DMS114 treated with DMSO at 0.1 percent for 48 hours (cell line): Measurements from ENCODE around the gene RNF6.
A peak's percentile ranks its signal among the peaks of the same experiment; 100 is the strongest.
"Not testable (repeated sequence)": the region's sequence is repeated elsewhere in the genome, so short reads cannot be mapped to it uniquely, and the experiment has no call there.

Experiments used
- DNase-seq: peaks from one replicate; lab custom pipeline; 2025; ENCODE audit not compliant: unreplicated experiment; lab: John Stamatoyannopoulos, UW

RNF6 gene

DNA sequence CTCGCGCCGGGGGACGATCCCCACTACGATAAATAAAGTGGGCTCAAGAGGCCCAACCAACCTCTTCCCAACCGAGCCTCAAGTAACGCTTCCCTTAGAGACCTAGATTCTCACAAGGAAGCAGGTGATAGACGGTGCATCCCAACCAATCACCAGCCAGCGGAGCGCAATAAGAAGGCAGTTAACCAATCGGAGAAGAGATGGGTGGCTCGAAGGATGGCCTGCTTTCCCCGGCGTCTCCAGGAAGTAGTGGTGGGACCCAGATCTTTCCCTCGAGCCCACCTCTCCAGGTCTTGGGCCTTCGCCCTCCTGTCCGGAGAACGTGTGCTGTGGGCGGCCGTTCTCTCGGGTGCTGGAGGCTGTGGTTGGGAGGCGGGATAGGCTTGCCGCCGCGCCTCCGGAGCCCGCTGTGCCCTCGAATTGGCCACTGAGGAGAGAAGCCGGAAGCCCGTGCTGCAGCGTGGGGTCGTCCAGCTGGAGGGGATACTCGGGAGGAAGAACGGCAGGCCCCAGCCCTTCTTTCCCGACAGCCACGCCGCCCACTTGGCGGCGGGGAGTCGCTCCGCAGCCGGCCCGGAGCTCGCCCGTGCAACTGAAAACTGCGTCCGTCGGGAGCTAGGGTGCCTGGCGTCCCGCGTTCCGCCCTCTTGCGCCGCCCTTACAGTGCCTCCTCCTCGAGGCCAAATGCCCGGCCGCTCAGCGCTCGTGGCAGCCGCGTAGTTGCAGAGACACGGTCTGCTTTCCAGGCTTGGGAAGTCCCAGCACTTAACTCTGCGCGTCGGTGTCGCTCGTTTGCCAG lies at the start of gene RNF6:
TSS of gene RNF6 (minus strand) at position 594 of the 799 bp plus-strand sequence. CDS start 2,665 bp downstream, outside the sequence.
- DNase-seq: peak; percentile 90

DNA sequence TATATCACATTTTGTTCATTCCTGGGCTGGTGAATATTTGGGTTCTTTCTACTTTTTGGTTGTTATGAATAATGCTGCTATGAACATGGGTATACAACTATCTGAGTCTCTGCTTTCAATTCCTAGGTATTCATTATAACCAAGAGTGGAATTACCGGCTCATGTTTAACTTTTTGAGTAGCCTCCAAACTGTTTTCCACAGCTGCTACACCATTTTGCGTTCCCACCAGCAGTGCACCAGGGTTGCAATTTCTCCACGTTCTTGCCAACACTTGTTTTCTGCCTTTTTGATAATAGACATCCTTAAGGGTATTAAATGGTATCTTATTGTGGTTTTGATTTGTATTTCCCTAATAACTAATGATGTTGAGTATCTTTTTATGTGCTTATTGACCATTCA lies 48.6 kb upstream of the RNF6 start:
- DNase-seq: no peak

DNA sequence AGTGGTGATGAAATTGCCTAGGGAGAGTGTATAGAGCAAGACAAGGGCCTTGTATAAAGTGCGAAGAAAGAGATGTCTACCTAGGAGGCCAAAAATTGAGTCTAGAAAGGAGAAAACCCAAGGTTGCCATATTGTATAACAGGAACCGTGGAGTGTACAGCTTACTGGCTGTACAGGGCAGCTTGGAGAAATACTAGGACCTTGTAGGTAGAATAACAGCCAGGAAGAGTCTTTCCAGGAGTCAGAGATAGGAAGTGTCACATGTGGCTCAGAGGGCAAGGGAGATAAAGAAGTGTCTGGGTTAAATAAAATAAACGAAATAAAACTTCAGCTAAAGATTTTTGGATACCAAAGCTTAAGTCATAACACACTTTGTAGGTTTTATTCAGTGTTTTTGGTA lies 44.2 kb upstream of the RNF6 start:
- no peak for DNase-seq

DNA sequence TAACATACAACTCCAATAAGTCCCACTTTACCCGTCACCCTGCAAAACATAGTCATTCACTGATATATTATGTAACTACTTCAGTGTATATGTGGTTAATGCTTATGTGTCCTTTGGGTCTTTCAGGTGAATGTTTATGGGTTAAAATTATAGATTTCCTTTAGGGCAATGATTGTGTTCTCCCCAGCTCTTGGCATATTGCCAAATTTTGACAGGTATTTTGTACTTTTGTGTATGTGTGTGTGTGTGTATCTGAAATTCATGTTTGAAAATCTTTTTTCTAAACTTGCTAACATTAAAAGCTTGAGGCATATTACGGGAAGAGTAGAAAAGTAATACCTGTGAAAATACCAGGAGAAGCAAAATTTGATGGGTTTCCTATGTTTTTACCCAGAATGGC lies 40.0 kb upstream of the RNF6 start:
- DNase-seq: no peak

GRCh38 chr13:26259634-26260033 lies 37.5 kb upstream of the RNF6 start:
- DNase-seq: no peak

DNA sequence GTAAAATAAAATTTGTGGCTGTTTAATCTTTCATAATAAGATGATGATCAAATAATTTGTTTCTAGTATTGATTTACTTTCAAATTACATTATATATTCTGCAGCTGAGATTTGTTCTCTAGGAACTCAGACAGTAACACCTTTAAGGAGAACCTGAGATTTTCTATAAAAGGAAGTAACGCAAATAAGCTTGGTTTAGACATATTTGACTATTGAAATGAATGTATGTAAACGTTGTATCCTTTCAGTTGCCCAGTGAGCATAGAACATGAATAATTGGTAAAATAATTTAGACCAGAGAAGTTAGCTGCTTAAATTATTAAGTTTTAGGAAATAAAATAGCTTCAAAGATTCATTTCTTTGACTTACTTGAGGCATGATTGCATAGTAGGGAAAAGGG lies 34.9 kb upstream of the RNF6 start:
- DNase-seq: no peak

DNA sequence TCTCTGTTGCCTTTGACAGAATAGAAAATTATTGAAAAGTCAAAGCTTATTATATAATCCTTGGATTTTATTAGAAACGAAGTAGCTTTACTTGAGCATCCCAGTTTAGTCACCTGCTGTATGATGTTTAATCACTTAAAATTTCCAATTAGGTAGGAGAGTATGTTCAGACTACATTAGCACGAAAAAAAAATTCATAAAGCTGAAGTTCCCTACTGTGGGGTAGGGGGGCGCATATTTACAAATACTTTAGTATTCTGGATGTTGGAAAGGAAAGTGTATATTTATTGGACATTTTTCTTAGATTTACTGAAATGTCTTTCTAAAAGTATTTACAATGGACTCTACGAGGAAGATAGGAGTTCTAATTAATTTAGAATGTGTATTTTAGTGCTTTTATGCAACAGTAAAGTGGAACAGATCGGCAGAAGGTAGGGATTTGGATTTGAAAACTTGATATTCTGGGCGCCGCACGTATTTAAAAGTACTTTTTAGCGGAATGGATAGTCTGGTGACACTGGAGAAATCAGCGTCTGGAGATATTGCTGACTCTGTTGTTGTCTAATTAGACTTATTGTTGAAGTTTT lies 33.7 kb upstream of the RNF6 start:
- no peak for DNase-seq

- no peak for DNase-seq
These were observed 33.0 kb upstream of the RNF6 start for GRCh38 chr13:26255115-26255514.

DNA sequence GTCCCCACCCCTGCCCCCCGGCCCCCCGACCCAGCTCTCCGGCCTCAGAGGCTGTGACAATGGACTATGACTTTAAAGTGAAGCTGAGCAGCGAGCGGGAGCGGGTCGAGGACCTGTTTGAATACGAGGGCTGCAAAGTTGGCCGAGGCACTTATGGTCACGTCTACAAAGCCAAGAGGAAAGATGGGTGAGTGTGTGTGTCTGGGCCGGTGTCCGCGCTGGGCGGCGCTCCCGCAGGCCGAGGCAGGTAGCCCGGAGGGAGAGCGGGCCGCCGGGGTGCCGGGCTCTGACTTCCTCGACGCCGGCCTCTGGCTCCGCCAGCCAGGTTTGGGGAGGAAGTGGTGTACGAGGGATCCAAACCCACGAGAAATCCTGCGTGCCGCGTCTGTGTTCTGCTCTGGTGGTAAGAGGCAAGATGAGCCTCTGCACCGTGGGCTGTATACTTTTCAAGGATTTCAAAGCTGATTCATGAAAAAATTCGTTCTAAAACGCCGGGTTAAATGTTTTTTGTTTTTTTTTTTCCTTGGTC lies 32.5 kb upstream of the RNF6 start:
- DNase-seq: peak; percentile 3

- peak; percentile 82 for DNase-seq
These were observed 31.9 kb upstream of the RNF6 start, which contains the start of gene CDK8 for GRCh38 chr13:26253787-26254582. CDK8 (plus strand) TSS chr13:26254129; CDS start chr13:26254642, 513 bp downstream.

- DNase-seq: no peak
These were observed 31.2 kb upstream of the RNF6 start for GRCh38 chr13:26253262-26253786.

- DNase-seq: not testable (repeated sequence)
These were observed 29.9 kb upstream of the RNF6 start for GRCh38 chr13:26252006-26252405.

DNA sequence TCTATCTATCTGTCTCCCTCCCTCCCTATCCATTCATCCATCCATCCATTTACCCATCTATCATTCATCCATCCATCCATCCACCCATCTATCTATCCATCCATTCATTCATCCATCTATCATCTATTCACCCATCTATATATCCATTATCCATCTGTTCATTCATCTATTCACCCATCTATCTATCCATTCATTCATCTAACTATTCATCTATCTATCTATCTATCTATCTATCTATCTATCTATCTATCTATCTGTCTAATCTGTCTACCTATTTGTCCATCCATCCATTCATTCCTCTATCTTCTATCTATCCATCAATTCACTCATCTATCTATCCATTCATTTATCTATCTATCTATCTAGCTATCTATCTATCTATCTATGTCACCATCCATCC lies 27.4 kb upstream of the RNF6 start:
- no peak for DNase-seq

GRCh38 chr13:26247608-26248007 lies 25.5 kb upstream of the RNF6 start:
- no peak for DNase-seq

DNA sequence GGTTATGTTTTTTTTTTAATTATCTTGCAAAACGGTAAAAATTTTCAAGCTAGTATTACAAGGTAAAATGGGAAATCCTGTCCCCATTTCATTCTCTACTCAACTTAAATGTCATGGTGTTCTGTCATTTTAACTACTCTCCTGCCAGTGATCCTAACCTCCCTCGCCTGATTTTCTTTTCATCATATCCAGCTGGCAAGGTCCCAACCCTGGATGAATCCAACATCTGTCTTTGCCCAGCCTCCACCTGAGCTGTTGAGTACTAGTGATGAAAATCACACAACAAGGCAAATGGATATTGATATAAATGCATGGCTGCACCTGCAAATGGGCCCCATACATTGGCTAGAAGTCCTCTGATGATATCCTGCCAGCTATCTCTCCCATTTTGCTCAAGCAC lies 24.9 kb upstream of the RNF6 start:
- no peak for DNase-seq

DNA sequence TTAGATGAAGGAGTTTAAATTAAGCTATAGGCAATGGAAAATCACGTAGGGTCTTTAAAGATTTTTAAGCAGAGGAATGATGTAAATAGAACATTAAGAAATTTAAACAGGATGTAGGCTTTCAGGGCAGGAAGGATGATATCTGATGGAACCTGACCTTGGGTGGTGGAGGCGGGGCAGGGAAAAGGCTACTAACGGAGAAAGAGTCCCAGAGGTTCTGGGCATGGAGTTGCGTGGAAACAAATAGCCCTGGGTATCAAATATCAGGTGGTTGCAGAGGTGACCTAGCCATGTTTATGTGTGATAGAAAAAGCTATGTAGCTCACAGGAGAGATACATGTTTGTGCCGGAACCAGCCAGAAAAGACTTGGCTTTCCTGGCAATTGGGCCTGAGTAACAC lies 24.0 kb upstream of the RNF6 start:
- DNase-seq: no peak

- no peak for DNase-seq
These were observed 14.2 kb upstream of the RNF6 start for GRCh38 chr13:26236296-26236695.

DNA sequence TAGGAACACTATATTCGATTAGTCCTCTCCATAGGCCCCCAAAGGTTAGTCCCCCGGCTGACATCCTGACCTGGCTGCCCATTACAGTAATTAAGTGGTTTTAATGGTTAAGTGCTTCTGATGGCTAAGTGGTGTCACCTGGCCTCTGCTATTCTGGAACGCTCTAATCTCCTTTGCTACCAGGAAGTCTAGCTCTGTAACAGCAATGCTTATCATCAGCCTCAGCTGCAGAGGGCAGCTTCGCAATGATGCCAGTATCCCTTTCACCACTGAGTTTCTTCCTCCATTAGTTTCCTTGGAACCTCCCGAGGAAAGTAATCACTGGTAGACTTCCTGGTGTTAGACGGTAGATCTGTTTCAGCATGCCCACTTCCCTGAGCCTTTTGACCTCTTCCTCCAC lies 8.6 kb upstream of the RNF6 start:
- no peak for DNase-seq

GRCh38 chr13:26229080-26229615 lies 7.0 kb upstream of the RNF6 start:
- DNase-seq: no peak

- no peak for DNase-seq
These were observed 6.0 kb upstream of the RNF6 start for GRCh38 chr13:26228096-26228495.
